OCI-LY1 (cell line): ENCODE measurements around the gene IGLON5.

ENCODE experiments used
- H2AFZ ChIP-seq: fragments of 200-600 bp; sonication (generic), shearing (Covaris generic); 2 replicates; pipeline ENCODE4 v1.6.0; 2014; ENCODE audit warnings: antibody characterized with exemption, mild to moderate bottlenecking, low read length
- H3F3A ChIP-seq: fragments of 200-600 bp; sonication (generic), shearing (Covaris generic); 2 replicates; pipeline ENCODE4 v1.6.0; 2014; ENCODE audit warnings: mild to moderate bottlenecking, antibody characterized with exemption, low read length, moderate library complexity; ENCODE audit not compliant: insufficient read depth
- H3K27ac ChIP-seq: fragments of 200-600 bp; sonication (generic); 2 replicates; pipeline ENCODE4 v1.5.1; 2014; ENCODE audit warnings: low read length, mixed run types, mild to moderate bottlenecking, low read depth; ENCODE audit not compliant: poor library complexity, severe bottlenecking
- H3K27me3 ChIP-seq: fragments of 200-600 bp; sonication (generic); 2 replicates; pipeline ENCODE4 v1.6.0; 2014; ENCODE audit warnings: antibody characterized with exemption, mild to moderate bottlenecking, low read length, moderate library complexity; ENCODE audit not compliant: insufficient read depth
- H3K36me3 ChIP-seq: fragments of 200-600 bp; sonication (generic); 2 replicates; pipeline ENCODE4 v1.6.1; 2014; ENCODE audit warnings: mild to moderate bottlenecking, antibody characterized with exemption, low read length, moderate library complexity, mixed read lengths; ENCODE audit not compliant: insufficient read depth
- H3K4me1 ChIP-seq: fragments of 200-600 bp; sonication (generic); 2 replicates; pipeline ENCODE4 v1.5.1; 2014; ENCODE audit warnings: mild to moderate bottlenecking, low read length, moderate library complexity; ENCODE audit not compliant: insufficient read depth, severe bottlenecking
- H3K4me2 ChIP-seq: fragments of 200-600 bp; sonication (generic), shearing (Covaris generic); 2 replicates; pipeline ENCODE4 v1.6.1; 2014; ENCODE audit warnings: low read length
- H3K4me3 ChIP-seq: fragments of 200-600 bp; sonication (generic); 2 replicates; pipeline ENCODE4 v1.5.1; 2014; ENCODE audit warnings: low read length, low read depth, mild to moderate bottlenecking, mixed read lengths; ENCODE audit not compliant: poor library complexity, severe bottlenecking
- H3K79me2 ChIP-seq: fragments of 200-600 bp; shearing (Covaris generic); 2 replicates; pipeline ENCODE4 v1.6.1; 2016; ENCODE audit warnings: mixed run types, low read length, mixed read lengths; ENCODE audit not compliant: insufficient read depth
- H3K9ac ChIP-seq: fragments of 200-600 bp; sonication (generic), shearing (Covaris generic); 2 replicates; pipeline ENCODE4 v1.6.1; 2014; ENCODE audit warnings: mild to moderate bottlenecking, low read length, mixed read lengths
- H3K9me2 ChIP-seq: fragments of 200-600 bp; sonication (generic), shearing (Covaris generic); 2 replicates; pipeline ENCODE4 v1.6.1; 2014; ENCODE audit warnings: low read depth, mild to moderate bottlenecking, low read length, mixed read lengths
- H3K9me3 ChIP-seq: fragments of 200-600 bp; shearing (Covaris generic); 2 replicates; pipeline ENCODE4 v1.6.1; 2014; ENCODE audit warnings: low read length, mixed read lengths
- H4K20me1 ChIP-seq: fragments of 200-600 bp; sonication (generic), shearing (Covaris generic); 2 replicates; pipeline ENCODE4 v1.6.0; 2016; ENCODE audit warnings: mild to moderate bottlenecking, low read length; ENCODE audit not compliant: insufficient read depth
- EZH2 ChIP-seq: fragments of 200-600 bp; sonication (generic), shearing (Covaris generic); IDR thresholded peaks from 2 replicates; pipeline ENCODE4 v1.8.0; 2017; ENCODE audit warnings: borderline replicate concordance, mixed run types, mild to moderate bottlenecking, antibody characterized with exemption, low read length, moderate library complexity, mixed read lengths
- TF ChIP-seq, protein P1 (sequence below): fragments of 200-600 bp; sonication (generic), shearing (Covaris generic); IDR thresholded peaks from 2 replicates; pipeline ENCODE4 v1.5.1; 2017; ENCODE audit warnings: mild to moderate bottlenecking, antibody characterized with exemption, low read length, moderate library complexity, mixed read lengths

Gene IGLON5

DNA sequence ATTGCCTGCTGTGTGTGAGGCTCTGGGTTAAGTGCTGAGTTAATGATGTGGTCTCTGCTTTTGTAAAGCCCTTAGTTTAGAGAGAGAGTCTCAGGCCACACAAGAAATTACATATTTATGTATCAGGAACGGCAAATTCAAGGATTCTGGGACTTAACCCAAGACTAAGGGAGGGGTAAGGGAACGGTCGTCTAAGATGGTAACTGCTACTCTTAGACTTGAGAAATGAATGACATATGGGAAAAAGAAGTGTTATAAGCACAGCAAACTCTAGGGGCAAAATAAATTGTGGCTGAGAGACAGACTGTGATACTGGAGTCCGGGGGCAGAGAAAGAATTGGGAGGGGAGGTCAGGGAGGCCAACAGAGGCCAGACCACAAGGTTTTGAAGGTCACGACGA lies 20.3 kb downstream of the IGLON5 start:
- Histone ChIP-seq H4K20me1 (no peaks in the 10 kb centered on the region), H3K9me2 (no peaks in the 10 kb centered on the region), H3K4me2 (no peak overlapping the region), H3K9ac (no peak overlapping the region), H3K27me3 (no peaks in the 10 kb centered on the region), H3K79me2 (no peaks in the 10 kb centered on the region), H3K4me1 (no peaks in the 10 kb centered on the region), H3K36me3 (no peaks in the 10 kb centered on the region; the same call in 1 of the 2 replicates), H2AFZ (no peak overlapping the region), H3F3A (no peaks in the 10 kb centered on the region), H3K9me3 (no peaks in the 10 kb centered on the region), H3K27ac (no peak overlapping the region), H3K4me3 (no peak overlapping the region)
- TF ChIP-seq, protein P1, sequence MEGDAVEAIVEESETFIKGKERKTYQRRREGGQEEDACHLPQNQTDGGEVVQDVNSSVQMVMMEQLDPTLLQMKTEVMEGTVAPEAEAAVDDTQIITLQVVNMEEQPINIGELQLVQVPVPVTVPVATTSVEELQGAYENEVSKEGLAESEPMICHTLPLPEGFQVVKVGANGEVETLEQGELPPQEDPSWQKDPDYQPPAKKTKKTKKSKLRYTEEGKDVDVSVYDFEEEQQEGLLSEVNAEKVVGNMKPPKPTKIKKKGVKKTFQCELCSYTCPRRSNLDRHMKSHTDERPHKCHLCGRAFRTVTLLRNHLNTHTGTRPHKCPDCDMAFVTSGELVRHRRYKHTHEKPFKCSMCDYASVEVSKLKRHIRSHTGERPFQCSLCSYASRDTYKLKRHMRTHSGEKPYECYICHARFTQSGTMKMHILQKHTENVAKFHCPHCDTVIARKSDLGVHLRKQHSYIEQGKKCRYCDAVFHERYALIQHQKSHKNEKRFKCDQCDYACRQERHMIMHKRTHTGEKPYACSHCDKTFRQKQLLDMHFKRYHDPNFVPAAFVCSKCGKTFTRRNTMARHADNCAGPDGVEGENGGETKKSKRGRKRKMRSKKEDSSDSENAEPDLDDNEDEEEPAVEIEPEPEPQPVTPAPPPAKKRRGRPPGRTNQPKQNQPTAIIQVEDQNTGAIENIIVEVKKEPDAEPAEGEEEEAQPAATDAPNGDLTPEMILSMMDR, result no peak
- TF ChIP-seq EZH2, result no peak

DNA sequence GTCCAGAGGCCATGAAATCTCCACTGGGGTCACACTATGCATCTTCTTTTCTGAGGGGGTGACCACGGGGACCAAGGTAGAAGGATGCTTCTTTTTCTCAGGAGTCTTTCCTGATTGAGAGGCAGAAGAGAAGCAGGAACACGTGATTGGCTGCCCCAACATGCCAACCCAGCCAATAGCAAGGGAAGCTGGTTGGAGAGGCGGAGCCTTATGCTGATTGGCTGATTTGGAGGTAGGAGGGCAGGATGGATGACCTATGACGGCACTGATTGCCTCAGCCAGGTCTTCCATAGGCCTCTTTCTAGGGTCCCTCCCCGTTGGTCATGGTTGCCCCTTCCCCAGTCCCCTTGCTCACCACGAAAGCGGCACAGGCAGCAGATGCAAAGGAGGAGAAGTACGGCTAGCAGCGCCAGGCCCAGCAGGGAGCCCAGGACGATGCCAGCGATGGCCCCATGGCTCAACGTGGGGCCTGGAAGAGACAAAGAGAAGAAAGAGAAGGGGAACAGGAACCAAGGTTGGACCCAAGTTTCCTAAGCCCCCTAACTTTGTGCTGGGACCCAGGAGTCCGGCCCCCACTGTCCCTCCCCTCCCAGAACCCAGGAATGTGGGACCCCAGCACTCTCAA lies 22.5 kb downstream of the IGLON5 start:
- Histone ChIP-seq H3K36me3 (no peaks in the 10 kb centered on the region; the same call in 1 of the 2 replicates), H3K9ac (no peak overlapping the region), H4K20me1 (no peaks in the 10 kb centered on the region), H2AFZ (no peak overlapping the region), H3K4me1 (peaks cover 4% of the 10 kb centered on the region), H3F3A (no peaks in the 10 kb centered on the region), H3K4me3 (no peak overlapping the region), H3K4me2 (no peak overlapping the region), H3K79me2 (no peaks in the 10 kb centered on the region), H3K27me3 (no peaks in the 10 kb centered on the region), H3K9me2 (no peaks in the 10 kb centered on the region), H3K9me3 (no peaks in the 10 kb centered on the region), H3K27ac (no peak overlapping the region)
- TF ChIP-seq EZH2, result no peak
- TF ChIP-seq, protein P1, result no peak

DNA sequence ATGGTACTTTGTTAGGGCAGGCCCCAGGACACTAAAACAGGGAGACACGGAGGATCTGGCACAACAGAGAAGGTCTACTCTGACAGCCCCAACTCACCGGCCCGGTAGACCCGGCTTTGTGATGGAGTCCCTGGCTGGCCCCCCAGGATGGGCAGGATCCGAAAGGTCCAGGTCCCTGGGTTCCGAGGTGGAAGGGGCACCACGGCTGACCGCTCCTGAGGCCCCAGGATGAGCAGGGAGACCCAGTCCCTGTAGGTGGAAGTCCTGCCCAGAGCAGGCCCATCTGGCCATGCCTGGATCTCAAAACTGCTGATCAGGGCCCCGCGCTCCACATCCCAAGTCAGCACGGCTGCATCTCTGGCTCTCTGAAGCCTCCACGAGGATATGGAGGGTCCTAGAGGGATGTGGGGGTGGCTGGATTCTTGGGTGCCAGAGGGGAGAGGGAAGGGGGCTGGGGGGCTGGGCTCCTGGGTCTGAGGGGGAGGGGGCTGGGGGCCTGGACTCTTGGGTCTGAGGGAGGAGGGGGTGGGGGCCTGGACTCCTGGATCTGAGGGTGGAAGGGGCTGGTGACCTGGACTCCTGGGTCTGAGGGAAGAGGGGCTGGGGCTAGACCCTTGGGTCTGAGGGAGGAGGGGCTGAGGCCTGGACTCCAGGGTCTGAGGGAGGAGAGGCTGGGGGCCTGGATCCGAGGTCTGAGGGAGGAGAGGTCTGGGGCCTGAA lies 25.9 kb downstream of the IGLON5 start:
- Histone ChIP-seq H3K9ac (no peak overlapping the region), H3K36me3 (no peaks in the 10 kb centered on the region), H3K9me3 (no peaks in the 10 kb centered on the region), H3F3A (no peaks in the 10 kb centered on the region), H3K27me3 (no peaks in the 10 kb centered on the region), H3K79me2 (no peaks in the 10 kb centered on the region), H3K27ac (no peak overlapping the region), H3K4me1 (peaks cover 10% of the 10 kb centered on the region), H3K9me2 (no peaks in the 10 kb centered on the region), H3K4me3 (no peak overlapping the region), H2AFZ (no peak overlapping the region), H3K4me2 (no peak overlapping the region), H4K20me1 (no peaks in the 10 kb centered on the region)
- TF ChIP-seq EZH2, result no peak
- TF ChIP-seq, protein P1, result no peak
